ENCODE measurements around the gene IL25. TPM values are rescaled to one million over a fixed set of nuclear protein-coding genes. Genes with fewer than 3 reads are reported as not detected.

Gene IL25
- total RNA-seq, 5 donors from 2014 or later (not counting 1 experiment from before 2014, with no cell fraction given): not detected

GRCh38 chr14:23352506-23353432, 19.8 kb upstream of the IL25 start, which contains the start of gene SLC22A17:
TSS of gene SLC22A17 (minus strand) at chr14:23352887.
- H3K27ac Mint-ChIP-seq: peak within 1 kb of the TSS in 1 of 2 donors; percentile 17
- ATAC-seq (replicated peaks in 1 of 4) (peak; percentile 92 to 96 (median 94)), DNase-seq (peak; percentile 14 to 74 (median 47))
- peak within 1 kb of the TSS; percentile 77 to 81 (median 79) for H3K4me3 Mint-ChIP-seq
- peak within 1 kb of the TSS; percentile 55 to 81 for H3K4me3 ChIP-seq (ENCODE audit: control insufficient read depth in 1 of 2, extremely low read depth in 1 of 2, low read length in 1 of 2)
- H3K36me3 Mint-ChIP-seq: no peaks in the 10 kb centered on the region
- H3K4me1 Mint-ChIP-seq: peaks cover 9 to 22% (median 18%) of the 10 kb centered on the region in 3 donors
- H3K27ac ChIP-seq (ENCODE audit: low read length): no peak within 1 kb of the TSS
- POLR2A ChIA-PET: interaction anchor here (0.6 kb wide), 2 partner anchors 50 to 238 kb away, joined by 3 to 8 read pairs; no protein-coding TSS in a partner anchor
- no peaks in the 10 kb centered on the region for H3K9me3 ChIP-seq
- H3K36me3 ChIP-seq (ENCODE audit: control insufficient read depth in 2 of 2, extremely low read depth in 1 of 2, insufficient read depth in 1 of 2, low read length in 1 of 2): no peaks in the 10 kb centered on the region
- WGBS (ENCODE audit: insufficient coverage): 3% methylated on average over 30 of the region's 42 CpGs
- no peaks in the 10 kb centered on the region for H3K9me3 Mint-ChIP-seq
- H3K27me3 Mint-ChIP-seq: peaks cover 17 to 46% of the 10 kb centered on the region in 2 donors
- CTCF ChIA-PET: interaction anchor here in 1 of 2 donors (0.6 kb wide), 1 partner anchor 231 kb away, joined by 3 read pairs; no protein-coding TSS in a partner anchor
- H3K4me1 ChIP-seq (ENCODE audit: control insufficient read depth in 1 of 2, extremely low read depth in 1 of 2, insufficient read depth in 2 of 2, low read length in 2 of 2): peaks cover 0 to 11% of the 10 kb centered on the region in 2 experiments
- peaks cover 4 to 37% of the 10 kb centered on the region in 2 experiments for H3K27me3 ChIP-seq (replicated peaks in 1 of 2; ENCODE audit: control insufficient read depth in 2 of 2, extremely low read depth in 1 of 2, insufficient read depth in 2 of 2, low read length in 1 of 2)

- peaks cover 0 to 11% of the 10 kb centered on the region in 2 experiments for H3K4me1 ChIP-seq (ENCODE audit: control insufficient read depth in 1 of 2, extremely low read depth in 1 of 2, insufficient read depth in 2 of 2, low read length in 2 of 2)
- ChIA-PET POLR2A (no interaction called here), CTCF (no interaction called here)
- H3K27ac ChIP-seq (ENCODE audit: low read length): no peak overlapping the region
- ATAC-seq (replicated peaks in 1 of 4): no peak
- H3K4me3 ChIP-seq (ENCODE audit: control insufficient read depth in 1 of 2, extremely low read depth in 1 of 2, low read length in 1 of 2): no peak overlapping the region
- peaks cover 9 to 22% (median 18%) of the 10 kb centered on the region in 3 donors for H3K4me1 Mint-ChIP-seq
- H3K9me3 Mint-ChIP-seq: no peaks in the 10 kb centered on the region
- no peaks in the 10 kb centered on the region for H3K36me3 Mint-ChIP-seq
- no peak overlapping the region for H3K27ac Mint-ChIP-seq
- no peaks in the 10 kb centered on the region for H3K9me3 ChIP-seq
- WGBS (ENCODE audit: insufficient coverage): 75% methylated on average over 2 of the region's 5 CpGs
- H3K27me3 ChIP-seq (replicated peaks in 1 of 2; ENCODE audit: control insufficient read depth in 2 of 2, extremely low read depth in 1 of 2, insufficient read depth in 2 of 2, low read length in 1 of 2): peaks cover 4 to 39% of the 10 kb centered on the region in 2 experiments
- no peaks in the 10 kb centered on the region for H3K36me3 ChIP-seq (ENCODE audit: control insufficient read depth in 2 of 2, extremely low read depth in 1 of 2, insufficient read depth in 1 of 2, low read length in 1 of 2)
- H3K27me3 Mint-ChIP-seq: peaks cover 17 to 46% of the 10 kb centered on the region in 2 donors
- no peak for DNase-seq
- peak overlapping the region; percentile 77 to 81 (median 79) for H3K4me3 Mint-ChIP-seq
Observed at GRCh38 chr14:23353433-23353780, 19.2 kb upstream of the IL25 start.

GRCh38 chr14:23354990-23355389, 17.6 kb upstream of the IL25 start:
- Histone ChIP-seq H3K27ac (ENCODE audit: low read length) (no peak overlapping the region), H3K27me3 (replicated peaks in 1 of 2; ENCODE audit: control insufficient read depth in 2 of 2, extremely low read depth in 1 of 2, insufficient read depth in 2 of 2, low read length in 1 of 2) (peaks cover 4 to 47% of the 10 kb centered on the region in 2 experiments), H3K4me1 (ENCODE audit: control insufficient read depth in 1 of 2, extremely low read depth in 1 of 2, insufficient read depth in 2 of 2, low read length in 2 of 2) (peaks cover 0 to 11% of the 10 kb centered on the region in 2 experiments), H3K4me3 (ENCODE audit: control insufficient read depth in 1 of 2, extremely low read depth in 1 of 2, low read length in 1 of 2) (no peak overlapping the region), H3K36me3 (ENCODE audit: control insufficient read depth in 2 of 2, extremely low read depth in 1 of 2, insufficient read depth in 1 of 2, low read length in 1 of 2) (no peaks in the 10 kb centered on the region), H3K9me3 (no peaks in the 10 kb centered on the region)
- Mint-ChIP-seq H3K36me3 (no peaks in the 10 kb centered on the region), H3K27me3 (peaks cover 17 to 46% of the 10 kb centered on the region in 2 donors), H3K27ac (no peak overlapping the region), H3K4me3 (no peak overlapping the region), H3K4me1 (peaks cover 9 to 22% (median 18%) of the 10 kb centered on the region in 3 donors), H3K9me3 (no peaks in the 10 kb centered on the region)
- POLR2A ChIA-PET: no interaction called here
- CTCF ChIA-PET: no interaction called here
- ATAC-seq (replicated peaks in 1 of 4) (no peak), DNase-seq (no peak)
- WGBS (ENCODE audit: insufficient coverage): 100% methylated on average over 2 of the region's 6 CpGs

- H3K9me3 ChIP-seq: no peaks in the 10 kb centered on the region
Observed at GRCh38 chr14:23355871-23356435, 16.7 kb upstream of the IL25 start.

GRCh38 chr14:23356662-23357061, 15.9 kb upstream of the IL25 start:
- peaks cover 11 to 40% of the 10 kb centered on the region in 2 donors for H3K27me3 Mint-ChIP-seq
- WGBS (ENCODE audit: insufficient coverage): 100% methylated on average over 1 of the region's 4 CpGs

More at GRCh38 chr14:23355871-23356435, 16.7 kb upstream of the IL25 start:
- Histone ChIP-seq H3K27ac (ENCODE audit: low read length) (no peak overlapping the region), H3K36me3 (ENCODE audit: control insufficient read depth in 2 of 2, extremely low read depth in 1 of 2, insufficient read depth in 1 of 2, low read length in 1 of 2) (no peaks in the 10 kb centered on the region), H3K4me1 (ENCODE audit: control insufficient read depth in 1 of 2, extremely low read depth in 1 of 2, insufficient read depth in 2 of 2, low read length in 2 of 2) (peaks cover 0 to 11% of the 10 kb centered on the region in 2 experiments), H3K4me3 (ENCODE audit: control insufficient read depth in 1 of 2, extremely low read depth in 1 of 2, low read length in 1 of 2) (no peak overlapping the region), H3K27me3 (replicated peaks in 1 of 2; ENCODE audit: control insufficient read depth in 2 of 2, extremely low read depth in 1 of 2, insufficient read depth in 2 of 2, low read length in 1 of 2) (peaks cover 1 to 54% of the 10 kb centered on the region in 2 experiments)
- WGBS (ENCODE audit: insufficient coverage): 93% methylated on average over 3 of the region's 6 CpGs
- Mint-ChIP-seq H3K27ac (no peak overlapping the region), H3K9me3 (no peaks in the 10 kb centered on the region), H3K4me1 (peaks cover 9 to 19% (median 13%) of the 10 kb centered on the region in 3 donors), H3K27me3 (peaks cover 13 to 45% of the 10 kb centered on the region in 2 donors), H3K36me3 (no peaks in the 10 kb centered on the region), H3K4me3 (no peak overlapping the region)
- CTCF ChIA-PET: interaction anchor here in 1 of 2 donors (0.5 kb wide), 1 partner anchor 172 kb away, joined by 3 read pairs; no protein-coding TSS in a partner anchor
- ATAC-seq (replicated peaks in 1 of 4): no peak
- no peak for DNase-seq
- POLR2A ChIA-PET: no interaction called here

GRCh38 chr14:23357261-23357660, 15.3 kb upstream of the IL25 start:
- DNase-seq (no peak), ATAC-seq (replicated peaks in 1 of 4) (no peak)
- Mint-ChIP-seq H3K4me3 (no peak overlapping the region), H3K36me3 (no peaks in the 10 kb centered on the region), H3K27me3 (peaks cover 11 to 40% of the 10 kb centered on the region in 2 donors), H3K4me1 (peaks cover 5 to 15% (median 8%) of the 10 kb centered on the region in 3 donors), H3K9me3 (no peaks in the 10 kb centered on the region), H3K27ac (no peak overlapping the region)
- Histone ChIP-seq H3K27me3 (replicated peaks in 1 of 2; ENCODE audit: control insufficient read depth in 2 of 2, extremely low read depth in 1 of 2, insufficient read depth in 2 of 2, low read length in 1 of 2) (peaks cover 0 to 46% of the 10 kb centered on the region in 2 experiments), H3K9me3 (no peaks in the 10 kb centered on the region), H3K4me1 (ENCODE audit: control insufficient read depth in 1 of 2, extremely low read depth in 1 of 2, insufficient read depth in 2 of 2, low read length in 2 of 2) (peaks cover 0 to 3% of the 10 kb centered on the region in 2 experiments), H3K36me3 (ENCODE audit: control insufficient read depth in 2 of 2, extremely low read depth in 1 of 2, insufficient read depth in 1 of 2, low read length in 1 of 2) (no peaks in the 10 kb centered on the region), H3K27ac (ENCODE audit: low read length) (no peak overlapping the region), H3K4me3 (ENCODE audit: control insufficient read depth in 1 of 2, extremely low read depth in 1 of 2, low read length in 1 of 2) (no peak overlapping the region)
- ChIA-PET POLR2A (no interaction called here), CTCF (no interaction called here)
- 83% methylated on average over 8 of the region's 8 CpGs for WGBS (ENCODE audit: insufficient coverage)

More at GRCh38 chr14:23356662-23357061, 15.9 kb upstream of the IL25 start:
- peaks cover 5 to 15% (median 8%) of the 10 kb centered on the region in 3 donors for H3K4me1 Mint-ChIP-seq
- peaks cover 0 to 51% of the 10 kb centered on the region in 2 experiments for H3K27me3 ChIP-seq (replicated peaks in 1 of 2; ENCODE audit: control insufficient read depth in 2 of 2, extremely low read depth in 1 of 2, insufficient read depth in 2 of 2, low read length in 1 of 2)
- H3K36me3 Mint-ChIP-seq: no peaks in the 10 kb centered on the region
- ChIA-PET CTCF (no interaction called here), POLR2A (no interaction called here)
- H3K27ac ChIP-seq (ENCODE audit: low read length): no peak overlapping the region
- no peak overlapping the region for H3K27ac Mint-ChIP-seq
- H3K9me3 ChIP-seq: no peaks in the 10 kb centered on the region
- DNase-seq: no peak
- no peak overlapping the region for H3K4me3 Mint-ChIP-seq
- H3K36me3 ChIP-seq (ENCODE audit: control insufficient read depth in 2 of 2, extremely low read depth in 1 of 2, insufficient read depth in 1 of 2, low read length in 1 of 2): no peaks in the 10 kb centered on the region
- no peak for ATAC-seq (replicated peaks in 1 of 4)
- peaks cover 0 to 9% of the 10 kb centered on the region in 2 experiments for H3K4me1 ChIP-seq (ENCODE audit: control insufficient read depth in 1 of 2, extremely low read depth in 1 of 2, insufficient read depth in 2 of 2, low read length in 2 of 2)
- H3K4me3 ChIP-seq (ENCODE audit: control insufficient read depth in 1 of 2, extremely low read depth in 1 of 2, low read length in 1 of 2): no peak overlapping the region
- H3K9me3 Mint-ChIP-seq: no peaks in the 10 kb centered on the region
